ENCODE measurements around the gene LGI4.

The LGI4 gene

DNA sequence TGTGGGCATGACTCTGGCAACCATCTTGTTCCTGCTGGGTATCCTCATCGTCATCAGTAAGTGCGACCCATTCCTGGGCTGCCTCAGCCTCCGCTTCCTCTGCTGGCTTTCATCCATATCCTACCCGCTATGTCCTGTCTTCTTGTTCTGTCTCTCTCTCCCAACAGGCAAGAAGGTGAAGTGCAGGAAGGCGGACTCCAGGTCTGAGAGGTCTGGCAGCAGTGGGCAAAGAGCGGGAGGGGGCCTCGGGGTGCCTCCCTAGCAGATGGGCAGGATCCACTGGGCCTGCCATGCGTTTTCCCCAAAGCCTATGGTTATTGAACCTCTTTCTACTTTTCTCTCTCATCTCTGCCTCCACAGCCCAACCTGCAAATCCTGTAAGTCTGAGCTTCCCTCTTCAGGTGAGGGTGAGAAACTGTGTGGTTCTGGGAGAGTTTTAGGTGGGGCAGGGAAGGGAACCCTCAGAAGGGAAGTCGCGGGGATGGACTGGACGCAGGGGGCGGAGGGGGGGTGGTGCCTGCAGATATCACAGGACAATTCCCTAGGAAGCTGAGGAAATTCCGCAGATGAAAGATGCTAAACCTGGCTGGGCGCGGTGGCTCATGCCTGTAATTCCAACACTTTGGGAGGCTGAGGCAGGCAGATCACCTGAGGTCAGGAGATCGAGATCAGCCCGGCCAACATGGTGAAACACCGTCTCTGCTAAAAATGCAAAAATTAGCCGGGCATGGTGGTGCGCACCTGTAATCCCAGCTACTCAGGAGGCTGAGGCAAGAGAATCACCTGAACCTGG, 16.6 kb upstream of the LGI4 start:
- TF ChIP-seq, protein P1, sequence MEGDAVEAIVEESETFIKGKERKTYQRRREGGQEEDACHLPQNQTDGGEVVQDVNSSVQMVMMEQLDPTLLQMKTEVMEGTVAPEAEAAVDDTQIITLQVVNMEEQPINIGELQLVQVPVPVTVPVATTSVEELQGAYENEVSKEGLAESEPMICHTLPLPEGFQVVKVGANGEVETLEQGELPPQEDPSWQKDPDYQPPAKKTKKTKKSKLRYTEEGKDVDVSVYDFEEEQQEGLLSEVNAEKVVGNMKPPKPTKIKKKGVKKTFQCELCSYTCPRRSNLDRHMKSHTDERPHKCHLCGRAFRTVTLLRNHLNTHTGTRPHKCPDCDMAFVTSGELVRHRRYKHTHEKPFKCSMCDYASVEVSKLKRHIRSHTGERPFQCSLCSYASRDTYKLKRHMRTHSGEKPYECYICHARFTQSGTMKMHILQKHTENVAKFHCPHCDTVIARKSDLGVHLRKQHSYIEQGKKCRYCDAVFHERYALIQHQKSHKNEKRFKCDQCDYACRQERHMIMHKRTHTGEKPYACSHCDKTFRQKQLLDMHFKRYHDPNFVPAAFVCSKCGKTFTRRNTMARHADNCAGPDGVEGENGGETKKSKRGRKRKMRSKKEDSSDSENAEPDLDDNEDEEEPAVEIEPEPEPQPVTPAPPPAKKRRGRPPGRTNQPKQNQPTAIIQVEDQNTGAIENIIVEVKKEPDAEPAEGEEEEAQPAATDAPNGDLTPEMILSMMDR (IDR thresholded peaks at IDR 0.05), result no peak

DNA sequence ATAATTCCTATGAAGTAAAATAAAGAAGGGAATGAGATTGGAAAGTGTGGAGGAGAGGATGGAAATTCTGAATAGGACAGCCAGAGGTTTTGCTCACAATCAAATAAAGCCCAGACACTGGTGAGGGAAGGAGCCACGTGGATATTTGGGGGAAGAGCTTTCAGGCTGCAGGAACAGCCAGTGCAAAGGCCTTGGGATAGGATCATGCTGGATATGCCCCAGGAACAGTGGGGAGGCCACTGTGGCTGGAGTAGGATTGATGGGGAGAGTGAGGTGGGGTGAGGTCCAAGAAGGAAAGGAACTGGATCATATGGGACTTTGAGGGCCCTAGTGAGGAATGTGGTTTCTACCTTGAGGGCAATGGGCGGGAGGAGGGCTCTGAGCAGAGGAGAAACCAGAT, 15.6 kb upstream of the LGI4 start:
- TF ChIP-seq, protein P1 (IDR thresholded peaks at IDR 0.05), result no peak

DNA sequence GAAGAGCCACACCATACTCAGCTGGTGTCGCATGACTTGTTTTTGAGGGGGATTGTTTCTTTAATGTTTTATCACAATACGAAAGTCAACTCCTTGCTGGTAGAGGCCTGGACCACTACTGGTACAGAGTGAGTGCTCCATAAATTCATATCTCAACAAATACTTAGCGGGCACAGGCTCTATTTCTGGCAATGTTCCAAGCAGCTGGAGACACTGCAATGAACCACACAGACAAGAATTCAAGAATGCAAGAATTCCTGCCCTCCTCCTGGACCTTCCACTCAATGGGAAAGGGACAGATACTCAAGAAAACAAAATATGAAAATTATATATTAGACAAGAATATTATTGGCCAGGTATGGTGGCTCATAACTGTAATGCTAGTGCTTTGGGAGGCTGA, 14.6 kb upstream of the LGI4 start:
- TF ChIP-seq, protein P1 (IDR thresholded peaks at IDR 0.05), result no peak

DNA sequence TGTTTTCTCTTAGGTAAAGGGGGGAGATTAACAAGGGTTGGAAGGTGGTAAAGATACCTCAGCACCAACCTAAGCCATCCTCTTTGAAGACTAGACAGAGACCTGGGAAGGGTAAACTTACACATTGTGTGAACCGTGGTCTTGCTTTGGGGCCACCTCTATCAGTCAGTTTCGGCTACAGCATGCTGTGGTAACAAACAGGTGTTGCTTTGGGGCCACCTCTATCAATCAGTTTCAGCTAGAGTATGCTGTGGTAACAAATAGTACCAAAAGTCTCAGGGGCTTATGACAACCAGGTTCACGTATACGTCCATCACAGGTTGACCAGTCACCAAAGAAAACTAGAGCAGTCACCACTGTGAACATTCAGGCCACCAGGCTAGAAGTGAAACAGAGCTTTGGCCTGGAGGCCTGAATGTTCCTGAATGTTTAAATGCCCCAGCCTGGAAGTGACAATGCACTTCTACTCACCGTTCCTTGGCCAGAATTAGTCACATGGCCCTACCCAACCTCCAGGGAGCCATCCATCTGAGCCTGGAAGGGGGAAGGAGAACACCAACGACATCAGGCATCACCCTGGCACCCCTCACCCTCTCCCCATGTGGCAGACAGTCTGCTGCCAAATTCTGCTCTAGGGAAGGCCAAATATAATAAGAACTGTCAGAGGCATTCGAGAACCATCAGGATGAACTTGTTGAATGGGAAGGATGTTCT, 12.0 kb upstream of the LGI4 start:
- TF ChIP-seq, protein P1 (IDR thresholded peaks at IDR 0.05), result no peak

DNA sequence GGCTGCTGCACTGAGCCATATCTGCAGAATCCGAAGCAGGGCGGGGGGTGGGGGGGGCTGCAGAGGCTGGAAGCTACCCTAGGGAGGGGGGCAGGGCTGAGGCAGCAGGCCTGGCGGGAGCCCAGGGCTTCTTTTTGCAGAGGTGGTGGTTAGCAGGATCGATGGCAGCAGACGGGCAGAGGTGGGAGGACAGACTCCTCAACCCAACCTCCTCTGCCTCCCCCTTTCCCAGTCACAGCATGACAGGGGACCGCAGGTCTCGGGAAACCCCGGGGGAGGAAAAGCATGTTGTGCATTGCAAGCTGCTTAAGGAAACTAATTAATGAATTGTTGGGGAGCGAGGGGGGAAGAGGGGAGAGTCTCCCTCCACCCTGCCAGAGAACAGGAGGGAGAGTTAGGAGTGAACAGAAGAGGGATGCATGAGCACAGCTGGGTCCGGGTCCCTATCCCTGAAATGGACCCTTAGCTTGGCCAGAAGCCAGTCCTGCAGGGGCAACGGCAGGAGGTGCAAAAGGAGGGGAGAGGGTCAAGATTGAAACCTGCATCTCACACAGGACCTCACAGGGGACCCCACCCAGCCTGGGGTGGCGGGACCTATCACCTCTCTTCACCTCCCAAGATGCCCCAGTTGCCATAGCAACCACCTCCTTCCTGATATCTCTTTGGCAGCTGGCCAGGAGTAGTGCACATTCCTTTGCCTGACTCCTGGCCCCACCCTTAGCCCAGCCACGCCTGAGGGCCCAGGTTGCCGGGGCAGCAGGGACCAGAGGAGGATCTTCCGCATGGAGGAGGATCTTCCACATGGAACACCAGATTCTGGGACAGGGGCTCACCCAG, 10.0 kb upstream of the LGI4 start:
- TF ChIP-seq, protein P1 (IDR thresholded peaks at IDR 0.05), result no peak

DNA sequence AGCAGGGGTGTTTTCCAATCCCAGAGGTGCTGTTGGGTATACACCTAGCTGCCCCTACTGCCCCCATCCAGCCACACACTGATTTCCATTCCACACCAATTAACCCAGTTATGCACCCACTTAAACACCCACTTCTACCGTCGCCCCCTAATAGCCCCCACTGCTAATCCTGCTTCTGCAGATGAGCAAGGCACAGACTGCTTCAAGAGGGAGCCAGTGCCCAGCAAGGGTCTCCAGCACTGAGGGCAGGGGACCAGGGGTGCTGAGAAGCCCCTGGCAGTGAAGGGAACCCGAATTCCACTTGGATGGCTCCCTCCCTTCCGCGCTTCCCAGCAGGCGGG, 9.4 kb upstream of the LGI4 start:
- TF ChIP-seq, protein P1 (IDR thresholded peaks at IDR 0.05), result no peak

DNA sequence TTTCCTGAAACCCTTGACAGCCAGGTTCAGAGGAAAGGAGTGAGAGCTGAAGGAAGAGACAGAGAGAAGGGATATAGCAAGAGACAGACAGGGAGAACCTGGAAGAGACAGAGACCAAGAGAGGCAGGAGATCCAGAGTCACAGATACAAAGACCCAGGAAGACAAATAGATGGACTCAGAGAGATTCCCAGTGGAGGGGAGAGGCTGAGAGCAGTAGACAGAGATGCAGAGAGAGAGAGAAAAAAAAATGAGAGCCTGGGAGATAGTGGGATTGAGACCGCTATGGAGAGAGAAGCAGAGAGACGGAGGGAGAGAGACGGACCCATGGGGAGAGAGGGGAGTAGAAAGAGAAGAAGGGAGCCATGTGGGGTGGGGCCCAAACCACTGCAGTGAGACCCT, 9.0 kb upstream of the LGI4 start:
- TF ChIP-seq, protein P1 (IDR thresholded peaks at IDR 0.05), result no peak
